Keratinocyte (primary cell): ENCODE data around the gene CORO7. TPM values are rescaled to one million over a fixed set of nuclear protein-coding genes. Genes with fewer than 3 reads are reported as not detected.
"Not testable (repeated sequence)": the region's sequence is repeated elsewhere in the genome, so short reads cannot be mapped to it uniquely, and the experiment has no call there.

Source experiments
- DNase-seq: peaks from one replicate; pipeline ENCODE4 v3.0.0-alpha.2; 2011; ENCODE audit warnings: low read depth, missing footprints, low spot score
- FAIRE-seq: peaks from 2 replicates; lab custom pipeline; 2011; peaks lifted over from hg19 to GRCh38; lab: Jason Lieb, UNC
- H2AFZ ChIP-seq: 2 replicates; pipeline ENCODE4 v1.6.0; 2012; ENCODE audit warnings: low read length, control low read depth, inconsistent platforms; ENCODE audit not compliant: control insufficient read depth
- H3K27ac ChIP-seq: 2 replicates; pipeline ENCODE4 v1.5.1; 2011; ENCODE audit warnings: low read length; ENCODE audit not compliant: control insufficient read depth, insufficient read depth
- H3K27me3 ChIP-seq: 3 replicates; pipeline ENCODE4 v1.6.0; 2011; ENCODE audit warnings: low read length; ENCODE audit not compliant: control insufficient read depth, insufficient read depth; ENCODE audit errors: extremely low read depth
- H3K36me3 ChIP-seq, 2 experiments: 2 replicates in 1 of 2; 3 replicates in 1 of 2; pipeline ENCODE4 v1.5.1; 2011; ENCODE audit warnings: low read length in 2 of 2, mild to moderate bottlenecking in 1 of 2; ENCODE audit not compliant: control insufficient read depth in 2 of 2, insufficient read depth in 2 of 2; ENCODE audit errors: extremely low read depth in 1 of 2
- H3K4me1 ChIP-seq: 3 replicates; pipeline ENCODE4 v1.5.1; 2011; ENCODE audit warnings: low read length; ENCODE audit not compliant: control insufficient read depth, insufficient read depth; ENCODE audit errors: extremely low read depth
- H3K4me2 ChIP-seq: 3 replicates; pipeline ENCODE4 v1.6.0; 2011; ENCODE audit warnings: low read depth, low read length; ENCODE audit not compliant: control insufficient read depth, insufficient read depth; ENCODE audit errors: extremely low read depth
- H3K4me3 ChIP-seq, 3 experiments: fragments of 200-600 bp in 1 of 3; sonication (generic) in 1 of 3; 2 replicates in 2 of 3; 3 replicates in 1 of 3; pipeline ENCODE4 v1.5.1; 2011 to 2016; ENCODE audit warnings: low read length in 3 of 3, mild to moderate bottlenecking in 3 of 3, control low read depth in 2 of 3, inconsistent platforms in 1 of 3, low read depth in 1 of 3, mixed read lengths in 1 of 3, mixed run types in 1 of 3, moderate library complexity in 1 of 3; ENCODE audit not compliant: control insufficient read depth in 2 of 3, insufficient read depth in 2 of 3; ENCODE audit errors: extremely low read depth in 1 of 3
- H3K79me2 ChIP-seq: 2 replicates; pipeline ENCODE4 v1.6.0; 2012; ENCODE audit warnings: low read length; ENCODE audit not compliant: control insufficient read depth, insufficient read depth
- H3K9ac ChIP-seq: 3 replicates; pipeline ENCODE4 v1.6.0; 2011; ENCODE audit warnings: low read length; ENCODE audit not compliant: control insufficient read depth, insufficient read depth; ENCODE audit errors: extremely low read depth
- H3K9me1 ChIP-seq: 3 replicates; pipeline ENCODE4 v1.6.0; 2011; ENCODE audit warnings: low read length; ENCODE audit not compliant: control insufficient read depth, insufficient read depth; ENCODE audit errors: extremely low read depth
- H3K9me3 ChIP-seq: 2 replicates; pipeline ENCODE4 v1.5.1; 2012; ENCODE audit warnings: low read depth, low read length; ENCODE audit not compliant: control insufficient read depth
- H4K20me1 ChIP-seq: 3 replicates; pipeline ENCODE4 v1.6.0; 2011; ENCODE audit warnings: low read length; ENCODE audit not compliant: control insufficient read depth, insufficient read depth; ENCODE audit errors: extremely low read depth
- EZH2 ChIP-seq: IDR thresholded peaks from one replicate; pipeline ENCODE4 v1.6.1; 2012; ENCODE audit warnings: inconsistent platforms, mild to moderate bottlenecking, low read length, moderate library complexity
- dilution Hi-C: fragments of 300-500 bp; cut with MboI; formaldehyde crosslinking; loops from one replicate; pipeline ENCODE4 v1.7.0; 2020; ENCODE audit warnings: low sequenced_read_pairs; ENCODE audit not compliant: extremely low pct_ligation_motif_present
- polyA plus RNA-seq, 5 experiments: library from polyadenylated mRNA; depleted of rRNA in 3 of 5; stranded (reverse) in 3 of 5; stranded (forward) in 1 of 5; unstranded in 1 of 5; fragments of >200 nt; gene quantifications; 1 replicate in 1 of 5; 2 replicates in 3 of 5; 3 replicates in 1 of 5; pipeline versions ENCODE4 v1.2.1 to v1.2.3, GENCODE V29; 2011 to 2012; ENCODE audit warnings: missing spikeins in 2 of 5, low read depth in 1 of 5, low replicate concordance in 1 of 5
- TF ChIP-seq, protein P1 (sequence below), 3 experiments: IDR thresholded peaks in 1 of 3; conservative IDR thresholded peaks in 1 of 3; optimal IDR thresholded peaks in 1 of 3; 2 replicates in 2 of 3; 3 replicates in 1 of 3; pipeline versions ENCODE3 to v1.5.1; 2011; ENCODE audit warnings: low read length in 3 of 3, mild to moderate bottlenecking in 3 of 3, moderate library complexity in 2 of 3, control low read depth in 1 of 3, inconsistent platforms in 1 of 3; ENCODE audit not compliant: insufficient read depth in 2 of 3; ENCODE audit errors: extremely low read depth in 1 of 3

CORO7 gene
- polyA plus RNA-seq, 1 donor (not counting 4 experiments of a cell fraction or from before 2014, with no cell fraction given), result 8.4 TPM

GRCh38 chr16:4345836-4346781, 70.3 kb downstream of the CORO7 start:
- Histone ChIP-seq H3K9ac (no peak overlapping the region), H3K4me1 (peaks cover 8% of the 10 kb centered on the region), H3K79me2 (peaks cover 78% of the 10 kb centered on the region), H3K9me3 (no peaks in the 10 kb centered on the region), H3K27me3 (no peaks in the 10 kb centered on the region), H3K9me1 (no peaks in the 10 kb centered on the region), H2AFZ (no peak overlapping the region), H3K27ac (no peak overlapping the region), H3K4me3 (no peak overlapping the region), H3K4me2 (no peak overlapping the region), H4K20me1 (peaks cover 27% of the 10 kb centered on the region), H3K36me3 (peaks cover 9 to 18% of the 10 kb centered on the region in 2 experiments)
- FAIRE-seq, result no peak
- dilution Hi-C loops, result no loop called here
- no peak for DNase-seq
- no peak for TF ChIP-seq EZH2
- TF ChIP-seq, protein P1, sequence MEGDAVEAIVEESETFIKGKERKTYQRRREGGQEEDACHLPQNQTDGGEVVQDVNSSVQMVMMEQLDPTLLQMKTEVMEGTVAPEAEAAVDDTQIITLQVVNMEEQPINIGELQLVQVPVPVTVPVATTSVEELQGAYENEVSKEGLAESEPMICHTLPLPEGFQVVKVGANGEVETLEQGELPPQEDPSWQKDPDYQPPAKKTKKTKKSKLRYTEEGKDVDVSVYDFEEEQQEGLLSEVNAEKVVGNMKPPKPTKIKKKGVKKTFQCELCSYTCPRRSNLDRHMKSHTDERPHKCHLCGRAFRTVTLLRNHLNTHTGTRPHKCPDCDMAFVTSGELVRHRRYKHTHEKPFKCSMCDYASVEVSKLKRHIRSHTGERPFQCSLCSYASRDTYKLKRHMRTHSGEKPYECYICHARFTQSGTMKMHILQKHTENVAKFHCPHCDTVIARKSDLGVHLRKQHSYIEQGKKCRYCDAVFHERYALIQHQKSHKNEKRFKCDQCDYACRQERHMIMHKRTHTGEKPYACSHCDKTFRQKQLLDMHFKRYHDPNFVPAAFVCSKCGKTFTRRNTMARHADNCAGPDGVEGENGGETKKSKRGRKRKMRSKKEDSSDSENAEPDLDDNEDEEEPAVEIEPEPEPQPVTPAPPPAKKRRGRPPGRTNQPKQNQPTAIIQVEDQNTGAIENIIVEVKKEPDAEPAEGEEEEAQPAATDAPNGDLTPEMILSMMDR (optimal IDR thresholded peaks at IDR 0.05 in 1 of 3, IDR thresholded peaks at IDR 0.05 in 1 of 3, conservative IDR thresholded peaks at IDR 0.05 in 1 of 3; ENCODE audit: extremely low read depth in 1 of 3, insufficient read depth in 2 of 3, low read length in 3 of 3), result no peak

- Histone ChIP-seq H3K27me3 (no peaks in the 10 kb centered on the region), H3K27ac (no peak overlapping the region), H3K9me3 (no peaks in the 10 kb centered on the region), H2AFZ (no peak overlapping the region), H3K4me2 (no peak overlapping the region), H3K9me1 (no peaks in the 10 kb centered on the region), H4K20me1 (peaks cover 27% of the 10 kb centered on the region), H3K4me3 (no peak overlapping the region), H3K9ac (no peak overlapping the region), H3K36me3 (peaks cover 13 to 27% of the 10 kb centered on the region in 2 experiments), H3K4me1 (peaks cover 8% of the 10 kb centered on the region), H3K79me2 (peaks cover 73% of the 10 kb centered on the region)
- TF ChIP-seq, protein P1 (optimal IDR thresholded peaks at IDR 0.05 in 1 of 3, IDR thresholded peaks at IDR 0.05 in 1 of 3, conservative IDR thresholded peaks at IDR 0.05 in 1 of 3; ENCODE audit: extremely low read depth in 1 of 3, insufficient read depth in 2 of 3, low read length in 3 of 3), result no peak
- no peak for TF ChIP-seq EZH2
- dilution Hi-C loops, result no loop called here
- FAIRE-seq, result no peak
- DNase-seq, result no peak
These were observed 71.2 kb downstream of the CORO7 start for GRCh38 chr16:4344983-4345835.

GRCh38 chr16:4344300-4344982, 72.0 kb downstream of the CORO7 start:
- Histone ChIP-seq H3K79me2 (peaks cover 67% of the 10 kb centered on the region), H3K36me3 (peaks cover 13 to 28% of the 10 kb centered on the region in 2 experiments), H4K20me1 (peaks cover 27% of the 10 kb centered on the region)
- H3K4me3 ChIP-seq, H3K9me3 ChIP-seq, H3K9me1 ChIP-seq, dilution Hi-C loops, H2AFZ ChIP-seq, FAIRE-seq, H3K27ac ChIP-seq, H3K4me2 ChIP-seq, H3K9ac ChIP-seq, DNase-seq, H3K4me1 ChIP-seq, H3K27me3 ChIP-seq: not testable (repeated sequence)
